Mucosa of stomach (tissue), 1 donor: Measurements from ENCODE around the gene TEX28.
"Not testable (repeated sequence)": the region's sequence is repeated elsewhere in the genome, so short reads cannot be mapped to it uniquely, and the experiment has no call there.

Experiments
- H3K27me3 ChIP-seq: one replicate; pipeline ENCODE4 v1.7.0; 2013; ENCODE audit warnings: mild to moderate bottlenecking, low read length; ENCODE audit not compliant: control insufficient read depth, insufficient read depth
- H3K36me3 ChIP-seq: one replicate; pipeline ENCODE4 v1.7.0; 2013; ENCODE audit warnings: low read length; ENCODE audit not compliant: control insufficient read depth, insufficient read depth
- H3K4me1 ChIP-seq: one replicate; pipeline ENCODE4 v1.7.0; 2013; ENCODE audit warnings: mild to moderate bottlenecking, low read length; ENCODE audit not compliant: control insufficient read depth, insufficient read depth
- H3K4me3 ChIP-seq: one replicate; pipeline ENCODE4 v1.7.0; 2013; ENCODE audit warnings: low read length
- H3K9ac ChIP-seq: one replicate; pipeline ENCODE4 v1.7.0; 2013; ENCODE audit warnings: mild to moderate bottlenecking, low read length, moderate library complexity
- H3K9me3 ChIP-seq: one replicate; pipeline ENCODE4 v1.7.0; 2013; ENCODE audit warnings: mild to moderate bottlenecking, low read length, moderate library complexity; ENCODE audit not compliant: control insufficient read depth
- donor health status: Pancreatic carcinoma.

Gene TEX28

GRCh38 chrX:154308108-154308946, 13.4 kb upstream of the TEX28 start:
- no peak overlapping the region for H3K9ac ChIP-seq
- H3K27me3 ChIP-seq: no peaks in the 10 kb centered on the region
- no peaks in the 10 kb centered on the region for H3K4me1 ChIP-seq
- no peaks in the 10 kb centered on the region for H3K36me3 ChIP-seq
- H3K9me3 ChIP-seq: no peaks in the 10 kb centered on the region
- no peak overlapping the region for H3K4me3 ChIP-seq

GRCh38 chrX:154307202-154307601, 12.3 kb upstream of the TEX28 start:
- no peaks in the 10 kb centered on the region for H3K36me3 ChIP-seq
- H3K4me1 ChIP-seq: no peaks in the 10 kb centered on the region
- no peak overlapping the region for H3K4me3 ChIP-seq
- H3K27me3 ChIP-seq: no peaks in the 10 kb centered on the region
- H3K9me3 ChIP-seq: no peaks in the 10 kb centered on the region
- no peak overlapping the region for H3K9ac ChIP-seq

- no peaks in the 10 kb centered on the region for H3K27me3 ChIP-seq
- H3K36me3 ChIP-seq: no peaks in the 10 kb centered on the region
- no peaks in the 10 kb centered on the region for H3K4me1 ChIP-seq
- no peak overlapping the region for H3K9ac ChIP-seq
- no peaks in the 10 kb centered on the region for H3K9me3 ChIP-seq
- no peak overlapping the region for H3K4me3 ChIP-seq
Observed at GRCh38 chrX:154305541-154306205, 10.7 kb upstream of the TEX28 start.

- no peaks in the 10 kb centered on the region for H3K4me1 ChIP-seq
- H3K4me3 ChIP-seq: no peak overlapping the region
- H3K27me3 ChIP-seq: no peaks in the 10 kb centered on the region
- H3K9me3 ChIP-seq: no peaks in the 10 kb centered on the region
- H3K36me3 ChIP-seq: no peaks in the 10 kb centered on the region
- no peak overlapping the region for H3K9ac ChIP-seq
Observed at GRCh38 chrX:154304846-154305245, 9.9 kb upstream of the TEX28 start.

GRCh38 chrX:154303476-154303875, 8.6 kb upstream of the TEX28 start:
- Histone ChIP-seq H3K9me3 (no peaks in the 10 kb centered on the region), H3K36me3 (no peaks in the 10 kb centered on the region), H3K4me1 (no peaks in the 10 kb centered on the region), H3K4me3 (no peak overlapping the region), H3K9ac (no peak overlapping the region), H3K27me3 (no peaks in the 10 kb centered on the region)

- H3K9ac ChIP-seq, H3K4me3 ChIP-seq, H3K27me3 ChIP-seq, H3K36me3 ChIP-seq, H3K9me3 ChIP-seq, H3K4me1 ChIP-seq: not testable (repeated sequence)
Observed at GRCh38 chrX:154302998-154303397, 8.1 kb upstream of the TEX28 start.

- H3K4me3 ChIP-seq: no peak overlapping the region
- no peaks in the 10 kb centered on the region for H3K9me3 ChIP-seq
- H3K27me3 ChIP-seq: no peaks in the 10 kb centered on the region
- H3K4me1 ChIP-seq: no peaks in the 10 kb centered on the region
- no peaks in the 10 kb centered on the region for H3K36me3 ChIP-seq
- no peak overlapping the region for H3K9ac ChIP-seq
Observed at GRCh38 chrX:154300816-154301215, 5.9 kb upstream of the TEX28 start.

- H3K36me3 ChIP-seq: no peaks in the 10 kb centered on the region
- no peaks in the 10 kb centered on the region for H3K4me1 ChIP-seq
- no peak overlapping the region for H3K9ac ChIP-seq
- no peak overlapping the region for H3K4me3 ChIP-seq
- no peaks in the 10 kb centered on the region for H3K27me3 ChIP-seq
- no peaks in the 10 kb centered on the region for H3K9me3 ChIP-seq
Observed at GRCh38 chrX:154298312-154298711, 3.4 kb upstream of the TEX28 start.

GRCh38 chrX:154296731-154297130, 1.8 kb upstream of the TEX28 start:
- H3K36me3 ChIP-seq: no peaks in the 10 kb centered on the region
- no peaks in the 10 kb centered on the region for H3K4me1 ChIP-seq
- no peaks in the 10 kb centered on the region for H3K9me3 ChIP-seq
- no peak overlapping the region for H3K9ac ChIP-seq
- H3K4me3 ChIP-seq: no peak overlapping the region
- no peaks in the 10 kb centered on the region for H3K27me3 ChIP-seq

- Histone ChIP-seq H3K4me1 (no peaks in the 10 kb centered on the region), H3K36me3 (no peaks in the 10 kb centered on the region), H3K9ac (no peak within 1 kb of the TSS), H3K4me3 (no peak within 1 kb of the TSS), H3K27me3 (no peaks in the 10 kb centered on the region), H3K9me3 (no peaks in the 10 kb centered on the region)
Observed at GRCh38 chrX:154295664-154296310, 863 bp upstream of the TEX28 start, which contains the start of gene TKTL1. Gene TKTL1, plus strand, starts transcription at chrX:154295795. Its CDS starts 65 bp downstream, at chrX:154295860.

GRCh38 chrX:154286406-154286805, 8.5 kb downstream of the TEX28 start:
- not testable (repeated sequence) for H3K4me3 ChIP-seq, H3K9ac ChIP-seq, H3K9me3 ChIP-seq, H3K4me1 ChIP-seq, H3K36me3 ChIP-seq, H3K27me3 ChIP-seq
